ENCODE data around the gene NT5C3A.
A peak's percentile ranks its signal among the peaks of the same experiment; 100 is the strongest.
"Not testable (repeated sequence)": the region's sequence is repeated elsewhere in the genome, so short reads cannot be mapped to it uniquely, and the experiment has no call there.

The NT5C3A gene

GRCh38 chr7:32998361-32999171 lies 64.0 kb downstream of the NT5C3A start:
- Histone ChIP-seq H2AFZ (ENCODE audit: low read length) (peak overlapping the region; percentile 73), H3K4me3 (ENCODE audit: low read length, poor library complexity, severe bottlenecking) (peak overlapping the region; percentile 55), H3K4me2 (ENCODE audit: low read depth, low read length, poor library complexity, severe bottlenecking) (peak overlapping the region; percentile 62)
- H3K9ac ChIP-seq (ENCODE audit: low read depth, low read length, poor library complexity, severe bottlenecking); H3K79me2 ChIP-seq (ENCODE audit: insufficient read depth, low read length); H3K4me1 ChIP-seq (ENCODE audit: insufficient read depth, low read length, poor library complexity, severe bottlenecking); H3K9me2 ChIP-seq (replicated peaks; ENCODE audit: low read depth, low read length); H3K27me3 ChIP-seq (ENCODE audit: insufficient read depth, low read length, poor library complexity, severe bottlenecking); H3F3A ChIP-seq (ENCODE audit: low read depth); H3K9me3 ChIP-seq (ENCODE audit: insufficient read depth, low read depth, low read length); H4K20me1 ChIP-seq (ENCODE audit: insufficient read depth, low read length, poor library complexity, severe bottlenecking); H3K36me3 ChIP-seq (ENCODE audit: insufficient read depth, low read length): not testable (repeated sequence)

- Histone ChIP-seq H2AFZ (ENCODE audit: low read length) (peak overlapping the region; percentile 73), H3K4me2 (ENCODE audit: low read depth, low read length, poor library complexity, severe bottlenecking) (peak overlapping the region; percentile 62)
- not testable (repeated sequence) for H3K79me2 ChIP-seq (ENCODE audit: insufficient read depth, low read length); H3K36me3 ChIP-seq (ENCODE audit: insufficient read depth, low read length); H3K9ac ChIP-seq (ENCODE audit: low read depth, low read length, poor library complexity, severe bottlenecking); H3K9me2 ChIP-seq (replicated peaks; ENCODE audit: low read depth, low read length); H4K20me1 ChIP-seq (ENCODE audit: insufficient read depth, low read length, poor library complexity, severe bottlenecking); H3K9me3 ChIP-seq (ENCODE audit: insufficient read depth, low read depth, low read length); H3K4me3 ChIP-seq (ENCODE audit: low read length, poor library complexity, severe bottlenecking); H3K4me1 ChIP-seq (ENCODE audit: insufficient read depth, low read length, poor library complexity, severe bottlenecking); H3K27me3 ChIP-seq (ENCODE audit: insufficient read depth, low read length, poor library complexity, severe bottlenecking); H3F3A ChIP-seq (ENCODE audit: low read depth)
These were observed 64.6 kb downstream of the NT5C3A start for GRCh38 chr7:32997956-32998355.

- H2AFZ ChIP-seq (ENCODE audit: low read length); H3K9me2 ChIP-seq (replicated peaks; ENCODE audit: low read depth, low read length); H3K79me2 ChIP-seq (ENCODE audit: insufficient read depth, low read length); H4K20me1 ChIP-seq (ENCODE audit: insufficient read depth, low read length, poor library complexity, severe bottlenecking); H3K4me3 ChIP-seq (ENCODE audit: low read length, poor library complexity, severe bottlenecking); H3K9me3 ChIP-seq (ENCODE audit: insufficient read depth, low read depth, low read length); H3K36me3 ChIP-seq (ENCODE audit: insufficient read depth, low read length); H3K9ac ChIP-seq (ENCODE audit: low read depth, low read length, poor library complexity, severe bottlenecking); H3K4me2 ChIP-seq (ENCODE audit: low read depth, low read length, poor library complexity, severe bottlenecking); H3F3A ChIP-seq (ENCODE audit: low read depth): not testable (repeated sequence)
- peaks cover 20% of the 10 kb centered on the region for H3K27me3 ChIP-seq (ENCODE audit: insufficient read depth, low read length, poor library complexity, severe bottlenecking)
- peaks cover 12% of the 10 kb centered on the region for H3K4me1 ChIP-seq (ENCODE audit: insufficient read depth, low read length, poor library complexity, severe bottlenecking)
These were observed 69.8 kb downstream of the NT5C3A start for GRCh38 chr7:32992750-32993149.

- not testable (repeated sequence) for H3K4me3 ChIP-seq (ENCODE audit: low read length, poor library complexity, severe bottlenecking); H3K9me3 ChIP-seq (ENCODE audit: insufficient read depth, low read depth, low read length)
These were observed 70.4 kb downstream of the NT5C3A start for GRCh38 chr7:32991975-32992700.

GRCh38 chr7:32991068-32991585 lies 71.4 kb downstream of the NT5C3A start:
- not testable (repeated sequence) for H3K9me2 ChIP-seq (replicated peaks; ENCODE audit: low read depth, low read length); H4K20me1 ChIP-seq (ENCODE audit: insufficient read depth, low read length, poor library complexity, severe bottlenecking); H3F3A ChIP-seq (ENCODE audit: low read depth); H3K79me2 ChIP-seq (ENCODE audit: insufficient read depth, low read length); H3K9me3 ChIP-seq (ENCODE audit: insufficient read depth, low read depth, low read length); H3K36me3 ChIP-seq (ENCODE audit: insufficient read depth, low read length); H3K4me3 ChIP-seq (ENCODE audit: low read length, poor library complexity, severe bottlenecking); H3K4me2 ChIP-seq (ENCODE audit: low read depth, low read length, poor library complexity, severe bottlenecking); H3K9ac ChIP-seq (ENCODE audit: low read depth, low read length, poor library complexity, severe bottlenecking); H2AFZ ChIP-seq (ENCODE audit: low read length)
- Histone ChIP-seq H3K4me1 (ENCODE audit: insufficient read depth, low read length, poor library complexity, severe bottlenecking) (peaks cover 12% of the 10 kb centered on the region), H3K27me3 (ENCODE audit: insufficient read depth, low read length, poor library complexity, severe bottlenecking) (peaks cover 20% of the 10 kb centered on the region)

More at GRCh38 chr7:32991975-32992700, 70.4 kb downstream of the NT5C3A start:
- Histone ChIP-seq H3K4me1 (ENCODE audit: insufficient read depth, low read length, poor library complexity, severe bottlenecking) (peaks cover 12% of the 10 kb centered on the region), H3K27me3 (ENCODE audit: insufficient read depth, low read length, poor library complexity, severe bottlenecking) (peaks cover 20% of the 10 kb centered on the region)
- H3K9me2 ChIP-seq (replicated peaks; ENCODE audit: low read depth, low read length); H3K36me3 ChIP-seq (ENCODE audit: insufficient read depth, low read length); H2AFZ ChIP-seq (ENCODE audit: low read length); H3K9ac ChIP-seq (ENCODE audit: low read depth, low read length, poor library complexity, severe bottlenecking); H3K4me2 ChIP-seq (ENCODE audit: low read depth, low read length, poor library complexity, severe bottlenecking); H3F3A ChIP-seq (ENCODE audit: low read depth); H3K79me2 ChIP-seq (ENCODE audit: insufficient read depth, low read length); H4K20me1 ChIP-seq (ENCODE audit: insufficient read depth, low read length, poor library complexity, severe bottlenecking): not testable (repeated sequence)

- Histone ChIP-seq H3K4me1 (ENCODE audit: insufficient read depth, low read length, poor library complexity, severe bottlenecking) (peaks cover 12% of the 10 kb centered on the region), H3K27me3 (ENCODE audit: insufficient read depth, low read length, poor library complexity, severe bottlenecking) (peaks cover 20% of the 10 kb centered on the region)
- not testable (repeated sequence) for H3F3A ChIP-seq (ENCODE audit: low read depth); H3K9ac ChIP-seq (ENCODE audit: low read depth, low read length, poor library complexity, severe bottlenecking); H3K4me3 ChIP-seq (ENCODE audit: low read length, poor library complexity, severe bottlenecking); H3K36me3 ChIP-seq (ENCODE audit: insufficient read depth, low read length); H3K9me2 ChIP-seq (replicated peaks; ENCODE audit: low read depth, low read length); H4K20me1 ChIP-seq (ENCODE audit: insufficient read depth, low read length, poor library complexity, severe bottlenecking); H3K4me2 ChIP-seq (ENCODE audit: low read depth, low read length, poor library complexity, severe bottlenecking); H3K79me2 ChIP-seq (ENCODE audit: insufficient read depth, low read length); H3K9me3 ChIP-seq (ENCODE audit: insufficient read depth, low read depth, low read length); H2AFZ ChIP-seq (ENCODE audit: low read length)
These were observed 74.4 kb downstream of the NT5C3A start for GRCh38 chr7:32988148-32988547.

- H4K20me1 ChIP-seq (ENCODE audit: insufficient read depth, low read length, poor library complexity, severe bottlenecking); H3K27me3 ChIP-seq (ENCODE audit: insufficient read depth, low read length, poor library complexity, severe bottlenecking); H3K36me3 ChIP-seq (ENCODE audit: insufficient read depth, low read length); H3K9ac ChIP-seq (ENCODE audit: low read depth, low read length, poor library complexity, severe bottlenecking); H3K4me2 ChIP-seq (ENCODE audit: low read depth, low read length, poor library complexity, severe bottlenecking); H3K9me2 ChIP-seq (replicated peaks; ENCODE audit: low read depth, low read length); H3F3A ChIP-seq (ENCODE audit: low read depth); H3K9me3 ChIP-seq (ENCODE audit: insufficient read depth, low read depth, low read length); H3K4me1 ChIP-seq (ENCODE audit: insufficient read depth, low read length, poor library complexity, severe bottlenecking); H3K79me2 ChIP-seq (ENCODE audit: insufficient read depth, low read length); H2AFZ ChIP-seq (ENCODE audit: low read length); H3K4me3 ChIP-seq (ENCODE audit: low read length, poor library complexity, severe bottlenecking): not testable (repeated sequence)
These were observed 82.7 kb downstream of the NT5C3A start for GRCh38 chr7:32979902-32980301.
